SK-N-SH (cell line): Measurements from ENCODE around the gene TSPYL4. TPM values are rescaled to one million over a fixed set of nuclear protein-coding genes. Genes with fewer than 3 reads are reported as not detected.

ENCODE experiments used
- CTCF ChIA-PET: fragments of 300-600, 350-600 bp; formaldehyde crosslinking; extraction: SDS; loops from one replicate; lab custom pipeline; 2021; lab: Yijun Ruan, JAX
- POLR2A ChIA-PET: fragments of 350-600 bp; sonication (Branson Sonifier 250); formaldehyde crosslinking; extraction: SDS; loops from one replicate; lab custom pipeline; 2020; ENCODE audit warnings: antibody characterized with exemption, inconsistent platforms; lab: Yijun Ruan, JAX
- DNase-seq: peaks from one replicate; pipeline ENCODE4 v3.0.0; 2012
- H2AFZ ChIP-seq: fragments of 200-600 bp; sonication (generic); 2 replicates; pipeline ENCODE4 v1.8.1; 2016; ENCODE audit warnings: antibody characterized with exemption, mild to moderate bottlenecking, low read depth
- H3F3A ChIP-seq: fragments of 200-600 bp; sonication (generic); replicated peaks from 2 replicates; pipeline ENCODE3; 2016; ENCODE audit warnings: antibody characterized with exemption, mild to moderate bottlenecking; ENCODE audit not compliant: insufficient read depth
- H3K27ac ChIP-seq, 2 experiments: fragments of 200-500 bp in 1 of 2; fragments of 200-600 bp in 1 of 2; sonication (Bioruptor generic) in 1 of 2; sonication (generic), shearing (Covaris generic) in 1 of 2; 2 replicates each; pipeline versions ENCODE4 v1.5.1 to v1.6.1; 2014 to 2016; ENCODE audit warnings: low read depth in 2 of 2, inconsistent platforms in 1 of 2, low read length in 1 of 2, mild to moderate bottlenecking in 1 of 2, mixed read lengths in 1 of 2
- H3K27me3 ChIP-seq: fragments of 200-600 bp; sonication (generic), shearing (Covaris generic); 2 replicates; pipeline ENCODE4 v1.6.1; 2016; ENCODE audit warnings: mixed run types; ENCODE audit not compliant: insufficient read depth
- H3K36me3 ChIP-seq, 2 experiments: fragments of 200-500 bp in 1 of 2; fragments of 200-600 bp in 1 of 2; sonication (Bioruptor generic) in 1 of 2; sonication (generic) in 1 of 2; replicated peaks in 1 of 2; 2 replicates each; pipeline versions ENCODE3 to v1.5.1; 2014 to 2016; ENCODE audit warnings: low read length in 1 of 2, mild to moderate bottlenecking in 1 of 2; ENCODE audit not compliant: insufficient read depth in 2 of 2, control insufficient read depth in 1 of 2
- H3K4me1 ChIP-seq, 2 experiments: fragments of 200-500 bp in 1 of 2; fragments of 200-600 bp in 1 of 2; sonication (Bioruptor generic) in 1 of 2; sonication (generic), shearing (Covaris generic) in 1 of 2; 2 replicates each; pipeline versions ENCODE4 v1.5.1 to v1.6.1; 2014 to 2016; ENCODE audit warnings: low read depth in 1 of 2, low read length in 1 of 2, mixed run types in 1 of 2; ENCODE audit not compliant: insufficient read depth in 2 of 2, control insufficient read depth in 1 of 2
- H3K4me2 ChIP-seq: fragments of 200-600 bp; sonication (generic), shearing (Covaris generic); 2 replicates; pipeline ENCODE4 v1.6.1; 2017; ENCODE audit warnings: mixed run types
- H3K4me3 ChIP-seq, 2 experiments: fragments of 200-500 bp in 1 of 2; fragments of 200-600 bp in 1 of 2; sonication (Bioruptor generic) in 1 of 2; sonication (generic), shearing (Covaris generic) in 1 of 2; 2 replicates each; pipeline versions ENCODE4 v1.5.1 to v1.8.1; 2014 to 2016; ENCODE audit warnings: low read depth in 2 of 2, inconsistent platforms in 1 of 2, low read length in 1 of 2, mild to moderate bottlenecking in 1 of 2, mixed read lengths in 1 of 2, moderate library complexity in 1 of 2
- H3K79me2 ChIP-seq: fragments of 200-600 bp; sonication (generic); 2 replicates; pipeline ENCODE4 v1.8.1; 2017; ENCODE audit warnings: mild to moderate bottlenecking; ENCODE audit not compliant: insufficient read depth
- H3K9ac ChIP-seq: fragments of 200-600 bp; sonication (generic); 2 replicates; pipeline ENCODE4 v1.6.1; 2017; ENCODE audit warnings: mixed run types
- H3K9me2 ChIP-seq: fragments of 200-600 bp; sonication (generic); 2 replicates; pipeline ENCODE4 v1.6.1; 2017; ENCODE audit warnings: mixed run types
- H3K9me3 ChIP-seq: fragments of 200-600 bp; sonication (generic); 2 replicates; pipeline ENCODE4 v1.6.1; 2017; ENCODE audit warnings: mixed run types, mild to moderate bottlenecking, moderate library complexity
- H4K20me1 ChIP-seq: fragments of 200-600 bp; sonication (generic); 2 replicates; pipeline ENCODE4 v1.6.1; 2017; ENCODE audit warnings: mild to moderate bottlenecking, mixed run types; ENCODE audit not compliant: insufficient read depth
- ELF1 ChIP-seq: IDR thresholded peaks from 2 replicates; pipeline ENCODE4 v1.4.0; 2012
- EP300 ChIP-seq, 2 experiments: IDR thresholded peaks; 2 replicates each; pipeline versions ENCODE4 v1.4.0 to v1.6.1; 2012; ENCODE audit warnings: borderline replicate concordance in 1 of 2, low read depth in 1 of 2, low read length in 1 of 2
- GABPA ChIP-seq: IDR thresholded peaks from 2 replicates; pipeline ENCODE4 v1.4.0; 2012; ENCODE audit warnings: low read depth, mild to moderate bottlenecking
- GATA2 ChIP-seq: sonication (generic); formaldehyde crosslinking; IDR thresholded peaks from 2 replicates; pipeline ENCODE4 v1.5.0; 2020; ENCODE audit warnings: mild to moderate bottlenecking, missing genetic modification reagents
- MEF2A ChIP-seq: IDR thresholded peaks from 2 replicates; pipeline ENCODE4 v1.4.0; 2012; ENCODE audit warnings: low read depth, borderline replicate concordance
- MXI1 ChIP-seq: IDR thresholded peaks from 2 replicates; pipeline ENCODE4 v1.6.1; 2012; ENCODE audit warnings: mild to moderate bottlenecking, low read depth, low read length, improper control_type of control experiment
- NRF1 ChIP-seq: IDR thresholded peaks from 2 replicates; pipeline ENCODE4 v1.6.1; 2012; ENCODE audit warnings: low read depth, mild to moderate bottlenecking, low read length
- RAD21 ChIP-seq: IDR thresholded peaks from 2 replicates; pipeline ENCODE4 v1.6.1; 2012; ENCODE audit warnings: mild to moderate bottlenecking, low read length
- RCOR1 ChIP-seq: fragments of 150-350 bp; IDR thresholded peaks from 2 replicates; pipeline ENCODE4 v1.6.1; 2017; ENCODE audit warnings: antibody characterized with exemption, low read length
- SIN3A ChIP-seq: IDR thresholded peaks from 2 replicates; pipeline ENCODE4 v1.6.1; 2012; ENCODE audit warnings: low read depth, mild to moderate bottlenecking, low read length, moderate library complexity, borderline replicate concordance
- SMC3 ChIP-seq: IDR thresholded peaks from 2 replicates; pipeline ENCODE4 v1.6.1; 2012; ENCODE audit warnings: low read depth, low read length, improper control_type of control experiment
- TAF1 ChIP-seq: IDR thresholded peaks from 2 replicates; pipeline ENCODE4 v1.6.1; 2012; ENCODE audit warnings: low read depth, mild to moderate bottlenecking, low read length, moderate library complexity, borderline replicate concordance
- TCF12 ChIP-seq: IDR thresholded peaks from 2 replicates; pipeline ENCODE4 v1.4.0; 2012
- TEAD4 ChIP-seq: IDR thresholded peaks from 2 replicates; pipeline ENCODE4 v1.4.0; 2012; ENCODE audit warnings: mild to moderate bottlenecking, borderline replicate concordance; ENCODE audit not compliant: insufficient read depth
- YY1 ChIP-seq: IDR thresholded peaks from 2 replicates; pipeline ENCODE4 v1.4.0; 2012; ENCODE audit warnings: low read depth, mild to moderate bottlenecking
- WGBS: methylation state at CpG from one replicate; pipeline ENCODE4 v1.1.6; 2017; ENCODE audit warnings: low lambda C conversion rate; 5-methylcytosine and 5-hydroxymethylcytosine counted together
- polyA plus RNA-seq, 3 experiments: library from polyadenylated mRNA; depleted of rRNA; stranded (reverse); fragments of >200 nt; gene quantifications; 2 replicates each; pipeline ENCODE4 v1.2.3, GENCODE V29; 2012
- TF ChIP-seq, protein P1 (sequence below): fragments of 150-350 bp; IDR thresholded peaks from 2 replicates; pipeline ENCODE4 v1.6.1; 2017; ENCODE audit warnings: antibody characterized with exemption, low read length, low read depth, borderline replicate concordance
- TF ChIP-seq, protein P2 (sequence below): fragments of 150-350 bp; IDR thresholded peaks from 2 replicates; pipeline ENCODE4 v1.6.1; 2016; ENCODE audit warnings: mild to moderate bottlenecking, low read depth, low read length
- TF ChIP-seq, protein P3 (sequence below): IDR thresholded peaks from 2 replicates; pipeline ENCODE4 v1.4.0; 2012; ENCODE audit warnings: low read depth, borderline replicate concordance
- TF ChIP-seq, protein P4 (sequence below): IDR thresholded peaks from 2 replicates; pipeline ENCODE4 v1.4.0; 2012; ENCODE audit warnings: low read depth, borderline replicate concordance

The TSPYL4 gene
- polyA plus RNA-seq, 1 of the 3 experiments (the other 2 are of a cell fraction), result 29.1 TPM

DNA sequence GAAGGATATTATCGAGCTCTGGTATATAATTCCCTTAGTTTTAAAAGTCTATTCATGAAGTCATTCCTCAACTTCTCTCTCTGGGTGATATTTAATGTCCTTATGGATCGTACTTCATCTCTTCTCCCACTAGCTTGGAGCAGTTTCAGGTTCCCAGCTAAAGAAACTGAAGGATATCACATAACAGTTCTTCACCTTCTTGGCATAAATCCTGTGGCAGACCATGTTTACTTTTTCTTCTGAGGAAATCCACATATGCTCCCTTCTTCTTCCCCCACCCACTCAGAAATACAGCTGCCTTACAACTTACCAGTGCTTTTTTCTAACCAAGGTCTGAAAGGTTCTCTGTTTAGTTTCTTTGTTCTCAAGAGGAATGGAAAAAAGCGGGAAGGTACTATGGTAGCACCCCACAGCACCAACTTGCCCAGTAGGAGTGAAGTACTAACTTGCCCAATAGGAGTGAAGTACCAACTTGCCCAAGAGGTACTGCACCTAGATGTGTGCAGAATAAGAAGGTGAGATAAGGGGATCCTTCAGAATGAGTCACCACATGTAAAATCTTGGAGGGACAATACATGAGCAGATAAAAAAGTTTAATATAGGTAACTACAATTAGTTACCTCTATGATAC is 53.1 kb downstream of the TSPYL4 start:
- no peaks in the 10 kb centered on the region for H4K20me1 ChIP-seq
- TF ChIP-seq RAD21, result no peak
- TF ChIP-seq EP300 (IDR thresholded peaks at IDR 0.05; ENCODE audit: borderline replicate concordance in 1 of 2, low read depth in 1 of 2, low read length in 1 of 2), result no peak
- TF ChIP-seq MXI1, result no peak
- TF ChIP-seq, protein P1, sequence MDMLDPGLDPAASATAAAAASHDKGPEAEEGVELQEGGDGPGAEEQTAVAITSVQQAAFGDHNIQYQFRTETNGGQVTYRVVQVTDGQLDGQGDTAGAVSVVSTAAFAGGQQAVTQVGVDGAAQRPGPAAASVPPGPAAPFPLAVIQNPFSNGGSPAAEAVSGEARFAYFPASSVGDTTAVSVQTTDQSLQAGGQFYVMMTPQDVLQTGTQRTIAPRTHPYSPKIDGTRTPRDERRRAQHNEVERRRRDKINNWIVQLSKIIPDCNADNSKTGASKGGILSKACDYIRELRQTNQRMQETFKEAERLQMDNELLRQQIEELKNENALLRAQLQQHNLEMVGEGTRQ, result no peak
- TF ChIP-seq, protein P2, sequence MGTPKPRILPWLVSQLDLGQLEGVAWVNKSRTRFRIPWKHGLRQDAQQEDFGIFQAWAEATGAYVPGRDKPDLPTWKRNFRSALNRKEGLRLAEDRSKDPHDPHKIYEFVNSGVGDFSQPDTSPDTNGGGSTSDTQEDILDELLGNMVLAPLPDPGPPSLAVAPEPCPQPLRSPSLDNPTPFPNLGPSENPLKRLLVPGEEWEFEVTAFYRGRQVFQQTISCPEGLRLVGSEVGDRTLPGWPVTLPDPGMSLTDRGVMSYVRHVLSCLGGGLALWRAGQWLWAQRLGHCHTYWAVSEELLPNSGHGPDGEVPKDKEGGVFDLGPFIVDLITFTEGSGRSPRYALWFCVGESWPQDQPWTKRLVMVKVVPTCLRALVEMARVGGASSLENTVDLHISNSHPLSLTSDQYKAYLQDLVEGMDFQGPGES, result no peak
- TF ChIP-seq NRF1, result no peak
- TF ChIP-seq SMC3, result no peak
- no peak for TF ChIP-seq TCF12
- TF ChIP-seq GATA2 (CRISPR knock-in tag), result no peak
- TF ChIP-seq RCOR1, result no peak
- TF ChIP-seq, protein P3, sequence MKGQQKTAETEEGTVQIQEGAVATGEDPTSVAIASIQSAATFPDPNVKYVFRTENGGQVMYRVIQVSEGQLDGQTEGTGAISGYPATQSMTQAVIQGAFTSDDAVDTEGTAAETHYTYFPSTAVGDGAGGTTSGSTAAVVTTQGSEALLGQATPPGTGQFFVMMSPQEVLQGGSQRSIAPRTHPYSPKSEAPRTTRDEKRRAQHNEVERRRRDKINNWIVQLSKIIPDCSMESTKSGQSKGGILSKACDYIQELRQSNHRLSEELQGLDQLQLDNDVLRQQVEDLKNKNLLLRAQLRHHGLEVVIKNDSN, result no peak
- no peak for TF ChIP-seq TAF1
- no peak for TF ChIP-seq TEAD4
- no peak for TF ChIP-seq GABPA
- TF ChIP-seq YY1, result no peak
- TF ChIP-seq, protein P4, sequence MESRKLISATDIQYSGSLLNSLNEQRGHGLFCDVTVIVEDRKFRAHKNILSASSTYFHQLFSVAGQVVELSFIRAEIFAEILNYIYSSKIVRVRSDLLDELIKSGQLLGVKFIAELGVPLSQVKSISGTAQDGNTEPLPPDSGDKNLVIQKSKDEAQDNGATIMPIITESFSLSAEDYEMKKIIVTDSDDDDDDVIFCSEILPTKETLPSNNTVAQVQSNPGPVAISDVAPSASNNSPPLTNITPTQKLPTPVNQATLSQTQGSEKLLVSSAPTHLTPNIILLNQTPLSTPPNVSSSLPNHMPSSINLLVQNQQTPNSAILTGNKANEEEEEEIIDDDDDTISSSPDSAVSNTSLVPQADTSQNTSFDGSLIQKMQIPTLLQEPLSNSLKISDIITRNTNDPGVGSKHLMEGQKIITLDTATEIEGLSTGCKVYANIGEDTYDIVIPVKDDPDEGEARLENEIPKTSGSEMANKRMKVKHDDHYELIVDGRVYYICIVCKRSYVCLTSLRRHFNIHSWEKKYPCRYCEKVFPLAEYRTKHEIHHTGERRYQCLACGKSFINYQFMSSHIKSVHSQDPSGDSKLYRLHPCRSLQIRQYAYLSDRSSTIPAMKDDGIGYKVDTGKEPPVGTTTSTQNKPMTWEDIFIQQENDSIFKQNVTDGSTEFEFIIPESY, result no peak
- no peak for TF ChIP-seq MEF2A
- no peak for TF ChIP-seq SIN3A
- no peak for TF ChIP-seq ELF1
- no peak overlapping the region for H3K4me2 ChIP-seq
- no peaks in the 10 kb centered on the region for H3K9me2 ChIP-seq
- no peaks in the 10 kb centered on the region for H3K27me3 ChIP-seq
- H3K79me2 ChIP-seq, result no peaks in the 10 kb centered on the region
- H2AFZ ChIP-seq, result no peak overlapping the region
- H3F3A ChIP-seq, result no peaks in the 10 kb centered on the region
- no peak overlapping the region for H3K9ac ChIP-seq
- H3K4me3 ChIP-seq, result no peak overlapping the region
- peaks cover 0 to under 1% of the 10 kb centered on the region in 2 experiments; a peak in 1 of 4 replicates for H3K4me1 ChIP-seq
- no peak for DNase-seq
- H3K36me3 ChIP-seq, result no peaks in the 10 kb centered on the region
- no peaks in the 10 kb centered on the region for H3K9me3 ChIP-seq
- 95% methylated on average over 3 of the region's 3 CpGs for WGBS
- no peak overlapping the region for H3K27ac ChIP-seq
- ChIA-PET POLR2A (no interaction called here), CTCF (interaction anchor here (1.1 kb wide), 1 partner anchor 17 kb away, joined by 5 read pairs; no protein-coding TSS in a partner anchor)

Other genes with a start within 250 kb of the TSPYL4 start
- under 0.01 and 0.02 TPM in 2 replicates for gene FRK, start 193.2 kb downstream of the TSPYL4 start, polyA plus RNA-seq (2012; rRNA removed)
- 20.3 and 21.0 TPM in 2 replicates for gene NT5DC1, start 153.2 kb downstream of the TSPYL4 start, polyA plus RNA-seq (2012; rRNA removed)
- 4.5 and 5.1 TPM in 2 replicates for gene COL10A1, start 127.9 kb downstream of the TSPYL4 start, polyA plus RNA-seq (2012; rRNA removed)
- gene TSPYL1, start 25.9 kb upstream of the TSPYL4 start, polyA plus RNA-seq (2012; rRNA removed), result 27.9 and 31.7 TPM in 2 replicates
- 12.7 and 17.4 TPM in 2 replicates for gene DSE, start 116.9 kb upstream of the TSPYL4 start, polyA plus RNA-seq (2012; rRNA removed)
- gene CALHM6, start 207.3 kb upstream of the TSPYL4 start, polyA plus RNA-seq (2012; rRNA removed), result 0.31 and 0.51 TPM in 2 replicates